ENCODE data around the gene NSRP1. TPM values are rescaled to one million over a fixed set of nuclear protein-coding genes. Genes with fewer than 3 reads are reported as not detected.

The NSRP1 gene
- total RNA-seq = 9.4 and 13.1 TPM in 2 replicates

GRCh38 chr17:30116661-30117551, at the start of gene NSRP1:
NSRP1 (plus strand) TSS chr17:30116816; CDS start chr17:30116844, 28 bp downstream.

GRCh38 chr17:30235386-30236296, 119.0 kb downstream of the NSRP1 start, which contains the start of gene SLC6A4:
SLC6A4 (minus strand) TSS chr17:30235697; CDS start chr17:30221958, 13,739 bp downstream.

Other genes starting within 250 kb of the NSRP1 start
- 22.5 and 27.8 TPM in 2 replicates for gene SSH2, start 186.6 kb upstream of the NSRP1 start, total RNA-seq
- gene EFCAB5, start 175.2 kb upstream of the NSRP1 start, total RNA-seq = 0.50 and 0.58 TPM in 2 replicates
- under 0.01 TPM in 1 of 2 replicates, not detected in the other for gene SLC6A4, start 118.9 kb downstream of the NSRP1 start, total RNA-seq
- 23.3 and 33.3 TPM in 2 replicates for gene BLMH, start 175.1 kb downstream of the NSRP1 start, total RNA-seq
- gene TMIGD1, start 217.2 kb downstream of the NSRP1 start, total RNA-seq = not detected in 2 replicates

Data from smooth muscle cell of trachea (primary cell).